NCI-H1694 (cell line): ENCODE results near the gene SCAP.
"Not testable (repeated sequence)": the region's sequence is repeated elsewhere in the genome, so short reads cannot be mapped to it uniquely, and the experiment has no call there.

Source experiments
- DNase-seq: peaks from one replicate; lab custom pipeline; 2025; lab: John Stamatoyannopoulos, UW

SCAP gene

DNA sequence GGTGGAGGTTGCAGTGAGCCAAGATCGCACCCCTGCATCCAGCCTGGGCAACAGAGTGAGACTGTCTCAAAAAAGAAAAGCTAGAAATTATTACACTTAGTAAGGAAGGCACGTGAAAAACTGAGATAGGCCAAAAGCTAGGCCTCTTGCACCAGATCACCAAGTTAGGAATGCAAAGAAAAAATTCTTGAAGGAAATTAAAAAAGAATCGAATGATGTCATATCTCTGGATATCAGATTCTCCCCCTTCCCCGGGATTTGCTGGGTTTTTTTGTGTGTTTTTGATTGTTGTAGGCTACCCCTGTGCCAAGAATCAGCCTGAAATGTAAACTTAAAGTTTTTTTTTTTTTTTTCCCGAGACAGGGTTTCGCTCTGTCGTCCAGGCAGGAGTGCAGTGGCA lies 77.5 kb downstream of the SCAP start:
- DNase-seq, result no peak

DNA sequence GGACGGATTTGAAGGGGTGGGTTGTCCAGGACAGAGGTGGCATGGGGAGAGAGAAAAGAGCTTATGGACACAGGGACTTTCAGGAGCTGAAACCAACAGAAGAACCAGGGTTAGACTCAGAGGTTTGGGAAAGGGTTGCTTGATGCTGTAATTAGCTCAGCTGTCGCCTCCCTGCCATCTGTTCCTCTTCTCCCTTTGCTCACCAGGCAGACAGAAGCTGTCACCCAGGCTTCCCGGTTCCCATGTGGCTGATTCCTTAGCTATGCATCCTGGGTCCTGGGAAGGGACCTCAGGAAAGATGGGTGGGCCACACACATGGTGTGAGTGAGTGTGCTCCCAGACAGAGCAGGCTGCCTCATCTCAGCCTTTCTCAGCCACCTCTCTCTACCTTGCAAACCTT lies 80.9 kb downstream of the SCAP start:
- DNase-seq, result peak; percentile 58

DNA sequence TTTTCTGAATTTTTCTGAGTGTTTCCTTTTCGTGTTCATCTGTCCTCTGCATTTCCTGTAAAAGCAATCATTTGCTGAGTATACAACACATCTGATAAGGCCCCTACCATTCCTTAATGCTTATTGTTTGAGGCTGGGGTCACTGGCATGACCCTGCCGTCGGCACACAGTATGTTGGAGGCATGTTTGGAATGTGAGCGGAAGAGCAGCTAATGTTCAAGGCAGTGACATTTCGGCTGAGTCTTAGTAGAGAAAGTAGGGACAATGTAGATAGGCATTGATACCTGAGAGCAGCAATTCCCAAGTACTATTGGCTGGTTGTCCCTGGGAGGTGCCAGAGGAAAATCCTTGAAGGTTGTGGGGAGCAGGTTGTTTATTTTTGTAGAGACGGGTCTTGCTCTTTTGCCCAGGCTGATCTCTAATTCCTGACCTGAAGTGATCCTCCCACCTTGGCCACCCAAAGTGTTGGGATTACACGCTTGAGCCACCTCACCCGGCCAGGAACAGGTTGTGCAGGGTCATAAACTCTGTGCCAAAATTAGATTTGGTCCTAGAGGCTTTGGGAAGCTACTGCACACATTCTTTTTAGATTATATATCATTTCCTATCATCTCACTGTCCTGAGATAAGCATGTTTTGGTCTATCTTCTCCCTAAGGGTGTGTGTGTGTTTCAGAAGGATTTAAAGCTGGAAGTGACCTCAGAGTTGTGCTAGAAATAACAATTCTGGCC lies 81.4 kb downstream of the SCAP start:
- DNase-seq, result no peak

DNA sequence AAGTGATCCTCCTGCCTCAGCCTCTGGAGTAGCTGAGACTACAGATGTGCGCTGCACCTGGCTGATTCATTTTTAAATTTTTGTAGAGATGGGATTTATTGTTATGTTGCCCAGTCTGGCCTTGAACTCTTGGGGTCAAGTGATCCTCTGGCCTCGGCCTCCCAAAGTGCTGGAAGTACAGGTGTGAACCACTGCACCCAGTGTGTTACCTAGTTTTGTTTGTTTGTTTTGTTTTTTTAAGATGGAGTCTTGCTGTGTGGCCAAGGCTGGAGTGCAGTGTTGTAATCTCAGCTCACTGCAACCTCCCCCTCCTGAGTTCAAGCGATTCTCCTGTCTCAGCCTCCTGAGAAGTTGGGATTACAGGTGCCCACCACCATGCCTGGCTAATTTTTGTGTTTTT lies 82.8 kb downstream of the SCAP start:
- no peak for DNase-seq

DNA sequence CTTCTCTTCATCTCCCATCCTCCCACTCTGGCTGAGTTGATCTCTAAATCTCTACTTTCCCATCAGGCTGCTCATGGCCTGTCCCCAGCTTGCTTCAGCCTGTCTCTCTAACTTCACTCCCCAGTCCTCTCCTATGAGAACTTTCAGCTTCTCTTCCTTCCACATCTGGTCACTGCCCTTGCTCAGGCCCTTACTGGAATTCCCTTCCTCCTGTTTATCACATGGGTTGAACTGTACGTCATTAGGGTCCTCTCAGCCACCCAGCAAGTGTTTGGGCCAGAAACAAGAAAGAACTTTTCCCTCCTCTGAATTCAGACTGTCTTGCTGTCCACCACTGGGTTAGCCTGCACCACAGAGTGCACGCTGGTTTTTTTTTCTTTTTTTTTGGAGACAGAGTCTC lies 89.9 kb downstream of the SCAP start:
- no peak for DNase-seq

DNA sequence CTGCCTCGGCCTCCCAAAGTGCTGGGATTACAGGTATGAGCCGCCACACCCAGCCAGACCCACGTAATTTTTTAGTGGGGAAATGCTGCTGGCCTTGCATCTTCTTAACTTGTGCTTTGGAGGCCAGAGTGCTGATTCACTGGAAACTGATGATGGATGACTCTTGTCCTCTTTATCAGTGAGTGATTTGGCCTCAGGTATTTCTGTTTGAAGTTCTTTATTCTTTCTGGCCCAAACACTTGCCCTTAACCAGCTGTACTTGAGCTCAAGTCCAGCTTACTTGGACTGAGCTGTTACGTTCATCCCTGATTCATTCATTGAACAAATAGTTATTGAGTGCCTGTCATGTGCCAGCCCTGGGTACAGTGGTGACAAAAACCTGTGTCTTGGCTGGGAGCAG lies 90.7 kb downstream of the SCAP start:
- DNase-seq, result no peak

DNA sequence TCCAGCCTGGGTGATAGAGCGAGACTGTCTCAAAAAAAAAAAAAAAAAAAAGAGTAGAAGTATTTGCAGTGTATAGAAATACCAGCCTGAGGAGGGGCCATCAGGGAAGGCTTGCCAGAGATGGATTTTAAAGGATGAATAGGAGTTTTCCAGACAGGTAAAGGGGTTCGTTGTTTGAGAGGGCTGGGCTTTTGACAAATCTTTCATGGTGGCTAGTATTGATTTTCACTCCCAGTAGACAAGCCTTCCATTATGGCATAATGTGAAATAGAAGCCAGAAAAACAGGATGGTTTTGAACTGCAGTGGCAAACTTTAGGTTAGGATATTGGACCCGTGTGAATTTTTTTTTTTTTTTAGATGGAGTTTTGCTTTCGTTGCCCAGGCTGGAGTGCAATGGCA lies 91.3 kb downstream of the SCAP start:
- DNase-seq, result no peak

DNA sequence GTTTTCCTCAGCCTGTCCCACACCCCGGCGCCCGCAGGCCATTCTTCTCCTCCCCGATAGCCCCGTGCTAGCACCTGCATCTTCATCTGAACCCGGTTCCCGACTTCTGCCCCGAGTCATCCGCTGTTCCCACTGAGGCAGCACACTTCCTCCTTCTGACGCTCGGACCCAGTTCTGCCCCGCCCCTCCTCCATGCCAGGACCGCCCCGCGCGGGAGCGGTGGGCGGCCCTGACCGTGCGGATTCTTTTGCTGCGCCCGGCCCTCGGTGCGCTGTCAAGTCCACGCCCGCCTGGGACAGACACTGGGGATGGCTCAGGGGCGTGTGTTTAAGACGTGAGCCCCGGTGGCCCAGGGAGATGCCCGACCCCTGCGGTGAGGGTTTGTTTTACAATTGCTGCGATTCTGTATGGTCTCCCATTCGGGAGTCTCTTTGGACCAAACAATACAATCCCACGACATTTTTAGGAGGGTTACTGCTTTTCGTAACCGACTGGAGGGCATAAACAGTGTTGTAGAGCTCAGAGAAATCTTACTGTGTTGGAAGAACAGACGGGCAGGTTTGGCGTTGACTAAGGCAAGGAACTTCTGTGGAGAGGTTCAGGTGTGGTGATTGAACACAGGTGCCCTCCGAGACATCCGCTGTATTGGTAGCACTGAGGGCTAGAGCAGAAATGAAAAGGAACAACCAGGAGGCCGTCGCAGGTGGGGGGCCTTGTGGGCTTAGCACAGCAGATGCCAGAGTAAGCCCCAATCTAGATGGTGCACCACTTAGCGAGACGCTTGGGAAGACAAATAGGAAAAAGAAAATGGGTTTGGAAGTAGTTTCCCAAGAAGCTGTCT lies 94.2 kb downstream of the SCAP start:
- peak; percentile 14 for DNase-seq

DNA sequence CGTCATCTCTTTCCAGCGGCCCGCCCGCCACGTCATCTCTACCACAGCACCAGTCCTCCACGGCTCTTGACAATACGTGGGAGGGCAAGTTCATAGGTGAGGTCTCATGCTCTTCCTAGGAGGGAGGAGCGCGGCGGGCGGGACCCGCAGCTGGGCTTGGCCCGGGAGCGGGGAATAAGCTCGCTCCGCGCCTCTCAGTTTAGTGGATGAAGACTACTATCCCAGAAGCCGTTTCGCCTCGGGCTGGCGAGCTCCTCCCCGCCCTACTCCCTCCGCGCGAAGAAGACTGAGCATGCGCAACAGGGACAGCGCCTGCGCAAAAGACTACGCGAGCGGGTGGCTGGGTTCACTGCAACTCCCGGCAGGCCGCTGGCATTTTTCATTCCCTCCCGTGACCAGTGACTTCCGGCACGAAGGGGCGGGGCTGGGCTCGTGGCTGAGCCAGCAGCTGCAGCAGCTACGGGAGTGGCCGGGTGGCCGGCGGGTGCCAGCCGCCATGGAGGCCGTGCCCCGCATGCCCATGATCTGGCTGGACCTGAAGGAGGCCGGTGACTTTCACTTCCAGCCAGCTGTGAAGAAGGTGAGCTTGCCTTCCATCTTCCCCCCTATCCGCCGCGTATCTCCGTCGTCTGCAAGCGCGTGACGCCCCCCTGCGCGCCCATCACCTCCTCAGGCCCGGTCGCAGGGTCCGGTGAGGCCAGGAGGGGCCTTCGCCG lies 95.0 kb downstream of the SCAP start, which contains the start of gene PTPN23:
Gene PTPN23 (plus strand): TSS at position 421 of the 716 bp plus-strand sequence. CDS start 76 bp downstream, at position 497.
- DNase-seq, result peak; percentile 75

DNA sequence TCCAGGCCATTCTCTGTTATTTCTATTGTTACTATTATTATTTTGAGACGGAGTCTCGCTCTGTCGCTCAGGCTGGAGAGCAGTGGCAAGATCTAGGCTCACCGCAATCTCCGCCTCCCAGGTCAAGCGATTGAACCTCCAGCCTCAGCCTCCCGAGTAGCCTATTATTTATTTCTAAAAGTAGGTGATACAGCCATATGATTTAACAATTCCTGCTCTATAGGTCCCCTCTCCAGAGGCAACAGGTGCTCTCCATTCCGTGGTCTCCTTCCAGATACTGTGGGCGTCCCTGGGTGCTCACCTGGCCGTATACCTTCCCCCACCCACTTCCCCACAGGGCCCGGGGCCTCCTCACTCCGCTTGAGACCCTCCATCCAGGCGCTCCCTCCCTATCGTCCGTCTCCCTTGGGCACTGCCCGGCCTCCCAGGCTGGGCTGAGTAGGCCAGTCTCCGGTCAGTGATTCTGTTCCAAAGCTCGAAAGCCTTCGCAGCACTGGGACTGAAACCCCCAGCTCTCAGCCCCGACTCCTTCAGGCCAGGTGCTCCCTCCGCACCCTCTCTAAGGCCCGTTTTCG lies 95.6 kb downstream of the SCAP start:
- no peak for DNase-seq

DNA sequence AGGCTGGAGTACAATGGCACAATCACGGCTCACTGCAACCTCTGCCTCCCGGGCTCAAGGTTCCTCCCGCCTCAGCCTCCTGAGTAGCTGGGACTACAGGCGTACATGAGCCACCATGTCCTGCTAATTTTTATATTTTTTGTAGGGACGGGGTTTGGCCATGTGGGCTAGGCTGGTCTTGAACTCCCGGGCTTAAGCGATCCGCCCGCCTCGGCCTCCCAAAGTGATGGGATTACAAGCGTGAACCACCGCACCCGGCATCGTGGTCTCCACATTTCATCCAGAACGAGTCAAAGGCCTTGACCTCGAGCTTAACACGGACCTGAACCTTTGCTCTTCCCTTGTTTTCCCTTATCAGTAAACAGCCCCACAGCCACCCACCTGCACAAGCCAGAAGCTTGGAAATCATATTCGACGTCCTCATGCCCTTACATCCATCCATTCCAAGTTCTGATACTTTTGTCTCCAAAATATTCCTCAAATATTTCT lies 96.3 kb downstream of the SCAP start:
- no peak for DNase-seq

DNA sequence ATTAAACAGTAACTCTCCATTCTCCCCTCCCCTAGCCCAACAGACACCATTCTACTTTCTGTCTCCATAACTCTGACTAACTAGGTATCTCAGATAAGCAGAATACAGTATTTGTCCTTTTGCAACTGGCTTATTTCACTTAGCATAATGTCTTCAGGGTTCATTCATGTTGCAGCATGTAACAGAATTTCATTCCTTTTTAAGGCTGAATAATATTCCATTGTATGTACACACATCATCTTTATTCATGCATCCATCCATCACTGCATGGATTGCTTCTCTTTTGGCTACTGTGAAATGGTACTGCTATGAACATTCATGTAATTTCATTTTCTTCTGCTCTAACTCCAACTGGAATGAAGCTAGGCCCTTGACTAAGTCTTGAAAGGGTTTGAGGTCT lies 96.9 kb downstream of the SCAP start:
- DNase-seq, result no peak

DNA sequence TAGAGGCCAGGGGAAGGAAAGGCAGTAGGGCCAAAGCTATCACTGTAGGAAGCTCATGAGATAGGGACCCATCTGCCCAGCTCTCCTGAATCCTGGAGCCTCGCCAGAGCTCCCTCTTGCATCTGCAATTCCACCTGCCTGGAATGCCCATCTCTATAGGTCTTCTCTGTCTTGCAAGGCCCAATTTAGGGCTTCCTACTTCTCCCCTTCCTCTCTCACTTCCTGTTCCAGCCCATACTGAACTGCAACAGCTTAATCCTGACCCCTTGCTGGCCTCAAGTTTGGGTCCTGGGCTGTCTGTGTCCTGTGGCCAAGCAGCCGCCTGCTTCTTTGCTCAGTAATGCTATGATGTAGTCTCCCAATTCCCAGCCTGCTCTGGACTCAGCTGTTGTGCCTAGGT lies 98.6 kb downstream of the SCAP start:
- no peak for DNase-seq

DNA sequence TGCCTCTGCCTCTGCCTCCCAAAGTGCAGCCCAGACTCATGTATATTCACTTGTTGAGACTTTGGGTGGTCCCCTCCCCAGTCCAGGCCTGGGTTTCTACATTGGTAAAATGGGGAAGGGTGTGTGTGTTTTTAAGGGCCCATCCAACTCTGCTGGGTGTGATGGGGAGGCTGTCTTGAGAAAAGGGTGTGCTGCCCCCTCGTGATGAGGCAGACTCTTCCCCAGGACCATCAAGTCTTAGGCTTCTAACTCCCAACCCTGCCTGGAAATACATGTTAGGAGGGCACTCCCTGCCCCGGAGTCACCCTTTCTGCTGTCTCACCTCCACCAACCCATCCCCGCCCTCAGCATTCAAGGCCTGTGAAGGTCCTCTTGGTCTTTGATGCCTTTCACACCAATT lies 99.3 kb downstream of the SCAP start:
- DNase-seq, result no peak

DNA sequence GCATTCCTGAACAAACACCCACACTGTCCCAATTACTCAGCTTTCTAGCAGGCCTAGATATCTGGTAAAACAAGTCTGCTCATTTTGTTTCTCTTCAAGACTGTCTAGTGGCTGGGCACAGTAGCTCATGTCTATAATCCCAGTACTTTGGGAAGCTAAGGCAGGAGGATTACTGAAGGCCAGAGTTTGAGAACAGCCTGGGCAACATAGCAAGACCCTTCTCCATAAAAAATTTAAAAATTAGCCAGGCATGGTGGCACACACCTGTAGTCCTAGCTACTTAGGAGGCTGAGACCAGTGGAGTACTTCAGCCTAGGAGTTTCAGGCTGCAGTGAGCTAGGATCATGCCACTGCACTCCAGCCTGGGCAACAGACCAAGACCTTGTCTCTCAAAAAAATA lies 101.2 kb downstream of the SCAP start:
- DNase-seq, result no peak

DNA sequence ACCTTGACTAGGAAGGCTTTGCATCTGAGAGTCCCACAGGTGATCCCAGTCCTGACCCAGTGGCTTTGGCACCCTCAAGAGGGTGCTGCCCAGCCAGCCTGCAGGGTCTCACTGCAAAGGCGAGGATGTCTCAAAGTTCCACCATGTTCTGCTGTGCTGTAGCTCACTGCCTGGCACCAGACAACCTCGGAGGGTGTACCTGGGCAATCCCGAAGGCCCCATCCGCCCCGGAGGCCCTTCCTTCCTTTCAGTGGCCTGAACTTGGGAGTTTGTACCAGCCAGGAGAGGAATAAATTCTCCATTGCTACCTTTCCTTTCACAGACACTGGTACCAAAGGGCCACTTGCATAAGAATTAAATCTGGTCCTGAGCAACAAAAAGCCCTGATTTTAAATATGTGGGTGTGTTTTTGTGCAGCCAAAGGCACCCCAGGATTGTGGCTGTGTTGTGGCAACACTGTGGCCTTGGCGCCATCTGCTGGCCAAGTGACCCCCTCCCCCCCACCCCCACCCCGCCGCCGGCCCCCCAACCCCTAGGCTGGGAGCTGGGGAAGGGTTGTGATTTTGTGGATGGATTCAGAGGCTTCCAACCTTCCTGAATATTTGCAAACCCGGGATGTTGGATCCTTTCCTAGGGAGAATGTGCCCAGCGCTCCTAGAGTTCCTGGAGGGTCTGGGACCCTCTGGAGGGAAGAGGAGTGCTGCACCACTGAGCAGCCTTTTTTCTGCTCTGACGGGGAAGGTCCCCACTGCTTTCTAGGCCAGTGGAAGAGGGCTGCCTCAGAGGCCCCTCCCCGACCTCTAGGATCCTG lies 104.6 kb downstream of the SCAP start:
- DNase-seq, result no peak

DNA sequence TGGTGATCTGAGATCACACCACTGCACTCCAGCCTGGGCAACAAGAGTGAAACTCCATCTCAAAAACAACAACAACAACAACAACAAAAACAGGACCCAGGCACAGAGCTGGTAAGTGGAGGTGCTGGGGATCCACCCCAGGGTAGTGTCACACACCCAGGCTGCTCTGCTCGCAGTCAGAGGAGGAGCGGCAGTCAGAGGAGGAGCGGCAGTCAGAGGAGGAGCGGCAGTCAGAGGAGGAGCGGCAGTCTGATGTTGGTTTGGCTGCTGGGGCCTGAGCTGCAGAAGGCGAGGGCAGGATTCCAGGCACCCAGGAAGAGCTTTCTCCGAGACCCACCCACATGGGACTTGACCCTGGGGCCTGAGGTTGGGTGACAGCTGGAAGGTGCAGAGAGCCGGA lies 105.7 kb downstream of the SCAP start:
- DNase-seq, result not testable (repeated sequence)

DNA sequence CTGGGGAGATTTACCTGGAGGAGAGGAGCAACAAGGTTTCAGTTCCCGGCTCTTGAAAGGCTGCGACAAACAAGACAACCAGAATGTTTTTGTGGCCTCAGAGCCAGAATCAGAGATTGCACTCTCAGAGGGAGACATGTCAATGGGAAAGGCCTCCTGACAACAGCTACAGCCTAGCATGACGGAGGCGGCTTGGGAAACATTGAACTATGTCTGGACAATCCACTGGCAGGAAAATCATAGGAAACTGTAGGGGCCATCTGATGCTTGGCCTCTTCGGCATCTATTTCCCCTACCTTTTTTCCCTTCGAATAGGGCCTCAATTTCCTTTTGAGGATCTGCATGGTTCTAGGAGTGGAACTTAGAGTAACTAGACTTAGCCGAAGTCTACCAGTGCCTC lies 108.1 kb downstream of the SCAP start:
- DNase-seq, result no peak

DNA sequence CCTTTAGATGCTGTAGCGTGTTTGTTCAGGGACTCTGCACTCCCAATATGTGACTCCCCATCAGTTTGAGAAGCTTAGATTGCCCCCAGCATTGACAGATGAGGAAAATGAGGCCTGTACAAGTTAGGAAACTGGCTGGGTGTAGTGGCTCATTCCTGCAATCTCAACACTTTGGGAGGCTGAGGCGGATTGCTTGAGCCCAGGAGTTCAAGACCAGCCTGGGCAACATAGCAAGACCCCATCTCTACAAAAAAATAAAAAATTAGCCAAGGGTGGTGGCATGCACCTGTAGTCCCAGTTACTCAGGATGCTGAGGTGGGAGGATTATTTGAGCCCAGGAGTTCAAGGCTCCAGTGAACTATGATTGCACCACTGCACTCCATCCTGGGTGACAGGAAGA lies 108.9 kb downstream of the SCAP start:
- no peak for DNase-seq

DNA sequence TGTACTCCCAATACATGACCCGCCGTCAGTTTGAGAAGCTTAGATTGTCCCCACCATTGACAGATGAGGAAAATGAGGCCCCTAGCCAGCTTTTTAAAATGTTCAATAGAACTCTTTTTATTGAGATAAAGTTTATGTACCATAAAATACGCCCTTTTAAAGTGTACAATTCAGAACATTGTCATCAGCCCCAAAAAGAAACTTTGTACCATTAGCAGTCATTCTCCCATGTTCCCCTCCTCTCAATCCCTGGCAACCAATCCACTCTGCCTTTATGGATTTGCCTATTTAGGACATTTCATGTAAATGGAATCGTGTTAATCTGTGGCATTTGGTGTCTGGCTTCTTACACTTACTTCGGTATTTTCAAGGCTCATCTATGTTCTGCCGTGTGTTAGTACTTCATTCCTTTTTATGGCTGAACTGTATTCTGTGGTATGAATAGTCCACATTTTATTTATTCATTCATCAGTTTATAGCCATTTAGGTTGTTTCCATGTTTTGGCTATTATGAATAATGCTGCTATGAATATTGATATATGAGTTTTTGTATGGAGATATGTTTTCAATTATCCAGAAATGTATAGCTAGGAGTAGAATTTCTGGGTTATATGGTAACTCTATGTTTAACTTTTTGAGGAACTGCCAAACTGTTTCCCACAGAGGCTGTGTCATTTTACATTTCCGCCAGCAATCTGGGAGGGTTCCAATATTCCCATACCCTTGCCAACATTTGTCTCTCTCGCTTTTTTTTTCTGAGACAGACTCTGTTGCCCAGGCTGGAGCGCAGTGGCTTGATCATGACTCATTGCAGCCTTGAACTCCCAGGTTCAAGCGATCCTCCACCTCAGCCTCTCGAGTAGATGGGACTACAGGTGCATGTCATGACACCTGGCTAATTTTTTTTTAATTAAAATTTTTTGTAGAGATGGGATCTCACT lies 110.3 kb downstream of the SCAP start:
- no peak for DNase-seq
